GM21576 (cell line): ENCODE data around the gene SSH2.

Experiments used
- ATAC-seq: cut with Tn5 transposase; IDR thresholded peaks from one replicate; pipeline ENCODE4 v1.9.1; 2021; ENCODE audit warnings: mild to moderate bottlenecking, moderate library complexity; ENCODE audit not compliant: unreplicated experiment

SSH2 gene

GRCh38 chr17:29616300-29617048 is 313.6 kb downstream of the SSH2 start:
- no peak for ATAC-seq

GRCh38 chr17:29615492-29616299 is 314.3 kb downstream of the SSH2 start:
- ATAC-seq, result no peak

GRCh38 chr17:29615048-29615385 is 315.0 kb downstream of the SSH2 start:
- ATAC-seq, result no peak

- ATAC-seq, result no peak
These were observed 315.5 kb downstream of the SSH2 start for GRCh38 chr17:29614349-29615047.

- ATAC-seq, result no peak
These were observed 316.2 kb downstream of the SSH2 start for GRCh38 chr17:29613856-29614255.

- ATAC-seq, result no peak
These were observed 316.6 kb downstream of the SSH2 start for GRCh38 chr17:29613352-29613837.

GRCh38 chr17:29612404-29613280 is 317.4 kb downstream of the SSH2 start:
- ATAC-seq, result no peak

- no peak for ATAC-seq
These were observed 318.0 kb downstream of the SSH2 start for GRCh38 chr17:29612094-29612403.

- ATAC-seq, result no peak
These were observed 318.5 kb downstream of the SSH2 start for GRCh38 chr17:29611351-29612093.

GRCh38 chr17:29610395-29610794 is 319.6 kb downstream of the SSH2 start:
- ATAC-seq, result no peak

GRCh38 chr17:29608986-29609385 is 321.0 kb downstream of the SSH2 start:
- no peak for ATAC-seq

- no peak for ATAC-seq
These were observed 322.4 kb downstream of the SSH2 start for GRCh38 chr17:29607557-29608195.

- no peak for ATAC-seq
These were observed 326.8 kb downstream of the SSH2 start for GRCh38 chr17:29603109-29603674.

- no peak for ATAC-seq
These were observed 332.5 kb downstream of the SSH2 start for GRCh38 chr17:29597361-29598172.

GRCh38 chr17:29596811-29597210 is 333.2 kb downstream of the SSH2 start:
- ATAC-seq, result no peak

- ATAC-seq, result no peak
These were observed 333.9 kb downstream of the SSH2 start for GRCh38 chr17:29595943-29596774.

GRCh38 chr17:29595107-29595942 is 334.7 kb downstream of the SSH2 start:
- ATAC-seq, result no peak
